B cell (primary cell): ENCODE results near the gene DDX54. TPM values are rescaled to one million over a fixed set of nuclear protein-coding genes. Genes with fewer than 3 reads are reported as not detected.

ENCODE experiments used
- ATAC-seq: fragments of 200-7000 bp; cut with Tn5 transposase; one replicate; pipeline ENCODE4 v1.10.0; 2021; ENCODE audit warnings: low read depth, mild to moderate bottlenecking, moderate number of reproducible peaks, moderate library complexity
- CTCF ChIA-PET: fragments of 350-600 bp; sonication (Branson Sonifier 250); formaldehyde crosslinking; loops from one replicate; lab custom pipeline; 2021; ENCODE audit warnings: antibody characterized with exemption, inconsistent platforms; lab: Charles Lee
- POLR2A ChIA-PET: fragments of 350-600 bp; sonication (Branson Sonifier 250); formaldehyde crosslinking; loops from one replicate; lab custom pipeline; 2021; ENCODE audit warnings: antibody characterized with exemption; lab: Charles Lee
- DNase-seq: peaks from one replicate; pipeline ENCODE4 v3.0.0; 2013
- H2AFZ ChIP-seq: 2 replicates; pipeline ENCODE4 v1.6.1; 2012; ENCODE audit warnings: mild to moderate bottlenecking, low read depth, low read length; ENCODE audit not compliant: insufficient read depth, poor library complexity, severe bottlenecking
- H3K27ac ChIP-seq, 2 donors: 1 replicate in 1 of 2; 2 replicates in 1 of 2; pipeline ENCODE4 v1.5.1; 2012 to 2013; ENCODE audit warnings: low read length in 2 of 2, mild to moderate bottlenecking in 2 of 2, moderate library complexity in 1 of 2
- H3K27me3 ChIP-seq, 4 experiments: fragments of 200-600 bp in 1 of 4; sonication (generic) in 1 of 4; replicated peaks in 1 of 4; 1 replicate in 2 of 4; 2 replicates in 2 of 4; pipeline versions ENCODE4 v1.6.1 to v1.7.0; 2013 to 2016; ENCODE audit warnings: low read length in 3 of 4, mild to moderate bottlenecking in 2 of 4, mixed read lengths in 1 of 4, moderate library complexity in 1 of 4; ENCODE audit not compliant: insufficient read depth in 4 of 4, control insufficient read depth in 3 of 4; ENCODE audit errors: control extremely low read depth in 1 of 4
- H3K36me3 ChIP-seq, 2 experiments: replicated peaks in 1 of 2; 1 replicate in 1 of 2; 2 replicates in 1 of 2; pipeline versions ENCODE4 v1.6.1 to v1.7.1; 2013; ENCODE audit warnings: low read length in 1 of 2; ENCODE audit not compliant: insufficient read depth in 2 of 2, control insufficient read depth in 1 of 2; ENCODE audit errors: control extremely low read depth in 1 of 2, extremely low read depth in 1 of 2
- H3K4me1 ChIP-seq, 2 donors: fragments of 200-600 bp in 1 of 2; sonication (generic) in 1 of 2; 1 replicate in 1 of 2; 2 replicates in 1 of 2; pipeline versions ENCODE4 v1.5.1 to v1.6.1; 2013 to 2017; ENCODE audit warnings: low read length in 2 of 2; ENCODE audit not compliant: control insufficient read depth in 2 of 2, insufficient read depth in 2 of 2
- H3K4me2 ChIP-seq: replicated peaks from 2 replicates; pipeline ENCODE3; 2012; ENCODE audit warnings: mild to moderate bottlenecking, low read depth, low read length; ENCODE audit not compliant: poor library complexity, severe bottlenecking
- H3K4me3 ChIP-seq, 5 experiments: fragments of 200-600 bp in 1 of 5; sonication (generic) in 1 of 5; 1 replicate in 3 of 5; 2 replicates in 2 of 5; pipeline versions ENCODE4 v1.5.1 to v1.7.0; 2011 to 2016; ENCODE audit warnings: low read length in 4 of 5, mild to moderate bottlenecking in 4 of 5, low read depth in 2 of 5, control low read depth in 1 of 5, moderate library complexity in 1 of 5; ENCODE audit not compliant: insufficient read depth in 1 of 5; ENCODE audit errors: control extremely low read depth in 1 of 5, extremely low read depth in 1 of 5
- H3K79me2 ChIP-seq: fragments of 200-600 bp; sonication (generic); one replicate; pipeline ENCODE4 v1.6.0; 2016; ENCODE audit warnings: low read length; ENCODE audit not compliant: control insufficient read depth, insufficient read depth
- H3K9ac ChIP-seq: fragments of 200-600 bp; sonication (generic); 2 replicates; pipeline ENCODE4 v1.6.1; 2017; ENCODE audit warnings: mild to moderate bottlenecking, low read length, moderate library complexity
- H3K9me3 ChIP-seq, 3 donors: one replicate each; pipeline versions ENCODE4 v1.6.1 to v1.7.1; 2013; ENCODE audit warnings: low read length in 2 of 3; ENCODE audit not compliant: control insufficient read depth in 2 of 3, insufficient read depth in 1 of 3; ENCODE audit errors: control extremely low read depth in 1 of 3
- H4K20me1 ChIP-seq: 2 replicates; pipeline ENCODE4 v1.6.0; 2012; ENCODE audit warnings: mild to moderate bottlenecking, low read length; ENCODE audit not compliant: insufficient read depth, control insufficient read depth, poor library complexity, severe bottlenecking
- H3K27ac Mint-ChIP-seq: one replicate; pipeline ENCODE4 v1.8.0; 2021; ENCODE audit warnings: mixed read lengths
- H3K27me3 Mint-ChIP-seq: one replicate; pipeline ENCODE4 v1.8.0; 2021; ENCODE audit warnings: mixed read lengths
- H3K4me1 Mint-ChIP-seq: one replicate; pipeline ENCODE4 v1.8.0; 2021; ENCODE audit warnings: mixed read lengths
- H3K4me3 Mint-ChIP-seq: one replicate; pipeline ENCODE4 v1.8.0; 2021; ENCODE audit warnings: mixed read lengths
- H3K9me3 Mint-ChIP-seq: one replicate; pipeline ENCODE4 v1.8.0; 2022; ENCODE audit warnings: mixed read lengths; ENCODE audit not compliant: insufficient read depth
- CTCF ChIP-seq: fragments of 200-600 bp; IDR thresholded peaks from one replicate; pipeline ENCODE4 v1.8.0; 2022; ENCODE audit warnings: antibody characterized with exemption, mild to moderate bottlenecking
- EZH2 ChIP-seq: IDR thresholded peaks from 2 replicates; pipeline ENCODE4 v1.6.1; 2012; ENCODE audit warnings: borderline replicate concordance, low read depth, mild to moderate bottlenecking, moderate library complexity, low read length; ENCODE audit not compliant: insufficient read depth, poor library complexity, severe bottlenecking
- WGBS: methylation state at CpG from one replicate; pipeline ENCODE4 v1.1.5; 2013; ENCODE audit warnings: missing lambda C conversion rate; ENCODE audit not compliant: insufficient coverage; 5-methylcytosine and 5-hydroxymethylcytosine counted together
- intact Hi-C: fragments of 100-400 bp; cut with micrococcal nuclease; formaldehyde crosslinking; loops from one replicate; pipeline ENCODE4 v1.10.0; 2022
- polyA plus RNA-seq: library from polyadenylated mRNA; depleted of rRNA; stranded (reverse); fragments of >200 nt; gene quantifications from 2 replicates; pipeline ENCODE4 v1.2.3, GENCODE V29; 2012
- total RNA-seq, 2 donors: library from RNA; stranded (reverse); fragments of 120-200 nt in 1 of 2; gene quantifications; 1 replicate in 1 of 2; 2 replicates in 1 of 2; pipeline versions ENCODE4 v1.2.3 to v1.2.4, GENCODE V29; 2013 to 2022

The DDX54 gene
- total and polyA plus RNA-seq, 2 donors (not counting 1 experiment from before 2014, with no cell fraction given) = 55.4 to 101 TPM

DNA sequence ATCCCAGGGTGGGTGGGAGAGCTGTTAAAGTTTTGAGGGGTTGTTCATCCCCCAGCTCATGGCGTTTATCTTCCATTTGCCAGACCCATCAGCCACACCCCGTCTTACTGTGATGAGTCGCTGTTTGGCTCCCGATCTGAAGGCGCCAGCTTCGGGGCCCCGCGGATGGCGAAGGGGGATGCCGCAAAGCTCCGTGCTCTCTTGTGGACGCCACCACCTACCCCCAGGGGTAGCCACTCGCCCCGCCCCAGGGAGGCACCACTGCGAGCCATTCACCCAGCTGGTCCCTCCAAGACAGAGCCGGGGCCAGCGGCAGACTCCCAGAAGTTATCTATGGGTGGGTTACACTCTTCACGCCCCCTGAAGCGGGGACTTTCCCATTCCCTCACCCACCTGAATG is 5.9 kb upstream of the DDX54 start:
- Mint-ChIP-seq H3K9me3 (no peaks in the 10 kb centered on the region), H3K27ac (no peak overlapping the region), H3K4me3 (no peak overlapping the region), H3K4me1 (peaks cover 16% of the 10 kb centered on the region), H3K27me3 (no peaks in the 10 kb centered on the region)
- no peak for DNase-seq
- no peak for ATAC-seq
- ChIA-PET POLR2A (interaction anchor here (0.9 kb wide), 1 partner anchor 39 kb away, joined by 3 read pairs; no protein-coding TSS in a partner anchor), CTCF (no interaction called here)
- Histone ChIP-seq H3K4me3 (no peak overlapping the region), H4K20me1 (no peaks in the 10 kb centered on the region), H3K27me3 (no peaks in the 10 kb centered on the region), H3K79me2 (peaks cover 19% of the 10 kb centered on the region), H3K4me2 (no peak overlapping the region), H2AFZ (no peak overlapping the region), H3K36me3 (peaks cover 7 to 23% of the 10 kb centered on the region in 2 experiments), H3K27ac (no peak overlapping the region), H3K9ac (no peak overlapping the region), H3K4me1 (peaks cover 11% of the 10 kb centered on the region in 2 donors), H3K9me3 (no peaks in the 10 kb centered on the region)
- 96% methylated on average over 18 of the region's 19 CpGs for WGBS
- TF ChIP-seq EZH2 (no peak), CTCF (no peak)
- intact Hi-C loops = loop anchor here (10.0 kb wide), 1 partner anchor 104 kb away; no protein-coding TSS in a partner anchor

- Histone ChIP-seq H3K4me3 (no peak overlapping the region), H3K9me3 (no peaks in the 10 kb centered on the region), H3K4me2 (no peak overlapping the region), H3K27me3 (no peaks in the 10 kb centered on the region), H4K20me1 (no peaks in the 10 kb centered on the region), H3K27ac (no peak overlapping the region), H2AFZ (no peak overlapping the region), H3K79me2 (peaks cover 24% of the 10 kb centered on the region), H3K9ac (no peak overlapping the region), H3K4me1 (peaks cover 14 to 15% of the 10 kb centered on the region in 2 donors), H3K36me3 (peaks cover 7 to 23% of the 10 kb centered on the region in 2 experiments)
- ATAC-seq = no peak
- TF ChIP-seq CTCF = no peak
- TF ChIP-seq EZH2 = no peak
- no peaks in the 10 kb centered on the region for H3K27me3 Mint-ChIP-seq
- intact Hi-C loops = loop anchor here (10.0 kb wide), 1 partner anchor 104 kb away; no protein-coding TSS in a partner anchor
- no peaks in the 10 kb centered on the region for H3K9me3 Mint-ChIP-seq
- no peak overlapping the region for H3K4me3 Mint-ChIP-seq
- no peak for DNase-seq
- no peak overlapping the region for H3K27ac Mint-ChIP-seq
- 100% methylated on average over 2 of the region's 4 CpGs for WGBS
- POLR2A ChIA-PET = interaction anchor here (0.6 to 0.9 kb wide), 2 partner anchors 40 to 45 kb away, joined by 3 read pairs; no protein-coding TSS in a partner anchor
- CTCF ChIA-PET = no interaction called here
- peaks cover 20% of the 10 kb centered on the region for H3K4me1 Mint-ChIP-seq
Measured at GRCh38 chr12:113190761-113191160, 5.5 kb upstream of the DDX54 start.
